H9 (cell line): ENCODE measurements around the gene TBL3. TPM values are rescaled to one million over a fixed set of nuclear protein-coding genes. Genes with fewer than 3 reads are reported as not detected.
A peak's percentile ranks its signal among the peaks of the same experiment; 100 is the strongest.

Experiments used
- DNase-seq: peaks from one replicate; pipeline ENCODE4 v3.0.0-alpha.2; 2017
- H2AFZ ChIP-seq: one replicate; pipeline ENCODE4 v1.6.1; 2013; ENCODE audit warnings: mild to moderate bottlenecking, low read length, control low read depth, moderate library complexity
- H2AK5ac ChIP-seq: 2 replicates; pipeline ENCODE4 v1.6.1; 2013; ENCODE audit warnings: low read length, control low read depth, mixed read lengths; ENCODE audit not compliant: insufficient read length
- H2BK120ac ChIP-seq: one replicate; pipeline ENCODE4 v1.6.1; 2013; ENCODE audit warnings: low read depth, mild to moderate bottlenecking, low read length, control low read depth, inconsistent platforms; ENCODE audit not compliant: poor library complexity, severe bottlenecking
- H2BK12ac ChIP-seq: 2 replicates; pipeline ENCODE4 v1.6.1; 2013; ENCODE audit warnings: low read length, control low read depth, mixed read lengths, low read depth; ENCODE audit not compliant: insufficient read length
- H2BK15ac ChIP-seq: 2 replicates; pipeline ENCODE4 v1.6.1; 2013; ENCODE audit warnings: low read depth, low read length, control low read depth
- H2BK20ac ChIP-seq: one replicate; pipeline ENCODE4 v1.6.1; 2013; ENCODE audit warnings: low read depth, mild to moderate bottlenecking, low read length, control low read depth, inconsistent platforms; ENCODE audit not compliant: poor library complexity, severe bottlenecking
- H2BK5ac ChIP-seq: 2 replicates; pipeline ENCODE4 v1.6.1; 2013; ENCODE audit warnings: low read length, control low read depth, mixed read lengths; ENCODE audit not compliant: insufficient read length
- H3K14ac ChIP-seq: 2 replicates; pipeline ENCODE4 v1.6.1; 2013; ENCODE audit warnings: low read length, control low read depth; ENCODE audit not compliant: insufficient read depth
- H3K18ac ChIP-seq: 2 replicates; pipeline ENCODE4 v1.6.1; 2013; ENCODE audit warnings: low read depth, mild to moderate bottlenecking, mixed read lengths, low read length, control low read depth; ENCODE audit not compliant: insufficient read length
- H3K23ac ChIP-seq: 2 replicates; pipeline ENCODE4 v1.6.1; 2013; ENCODE audit warnings: low read length, control low read depth, mixed read lengths, low read depth; ENCODE audit not compliant: insufficient read length
- H3K23me2 ChIP-seq: 2 replicates; pipeline ENCODE4 v1.6.1; 2013; ENCODE audit warnings: low read depth, mild to moderate bottlenecking, mixed read lengths, low read length, control low read depth; ENCODE audit not compliant: insufficient read length, poor library complexity, severe bottlenecking
- H3K27ac ChIP-seq: 2 replicates; pipeline ENCODE4 v1.5.1; 2013; ENCODE audit warnings: low read length, control low read depth, mixed read lengths, low read depth; ENCODE audit not compliant: insufficient read length
- H3K27me3 ChIP-seq: 2 replicates; pipeline ENCODE4 v1.6.1; 2013; ENCODE audit warnings: low read length, control low read depth, inconsistent platforms; ENCODE audit not compliant: insufficient read depth
- H3K4ac ChIP-seq: 2 replicates; pipeline ENCODE4 v1.6.1; 2013; ENCODE audit warnings: low read depth, mild to moderate bottlenecking, control low read depth, inconsistent platforms, low read length, moderate library complexity
- H3K4me1 ChIP-seq: 2 replicates; pipeline ENCODE4 v1.6.1; 2013; ENCODE audit warnings: low read length, control low read depth, inconsistent platforms; ENCODE audit not compliant: insufficient read depth
- H3K4me2 ChIP-seq: 2 replicates; pipeline ENCODE4 v1.6.1; 2013; ENCODE audit warnings: low read length, control low read depth, mixed read lengths; ENCODE audit not compliant: insufficient read length, insufficient read depth
- H3K56ac ChIP-seq: 2 replicates; pipeline ENCODE4 v1.6.1; 2013; ENCODE audit warnings: low read depth, mild to moderate bottlenecking, mixed read lengths, low read length, control low read depth; ENCODE audit not compliant: insufficient read length
- H3K79me1 ChIP-seq: 2 replicates; pipeline ENCODE4 v1.6.1; 2013; ENCODE audit warnings: low read depth, mild to moderate bottlenecking, moderate library complexity, low read length, control low read depth, inconsistent platforms; ENCODE audit not compliant: insufficient read depth, poor library complexity, severe bottlenecking
- H3K79me2 ChIP-seq: 2 replicates; pipeline ENCODE4 v1.6.1; 2013; ENCODE audit warnings: low read length, control low read depth, inconsistent platforms; ENCODE audit not compliant: insufficient read depth
- H3K9ac ChIP-seq: 2 replicates; pipeline ENCODE4 v1.6.1; 2013; ENCODE audit warnings: low read length, control low read depth, mixed read lengths; ENCODE audit not compliant: insufficient read length; ENCODE audit errors: extremely low read depth
- H3K9me3 ChIP-seq: one replicate; pipeline ENCODE4 v1.6.1; 2013; ENCODE audit warnings: low read depth, low read length, inconsistent platforms; ENCODE audit not compliant: control insufficient read depth
- H3T11ph ChIP-seq: one replicate; pipeline ENCODE4 v1.6.1; 2013; ENCODE audit warnings: mild to moderate bottlenecking, low read length, control low read depth, inconsistent platforms
- H4K20me1 ChIP-seq: one replicate; pipeline ENCODE4 v1.6.1; 2013; ENCODE audit not compliant: control insufficient read depth, insufficient read length, insufficient read depth
- H4K5ac ChIP-seq: 2 replicates; pipeline ENCODE4 v1.6.1; 2013; ENCODE audit warnings: low read depth, mild to moderate bottlenecking, mixed read lengths, low read length, control low read depth; ENCODE audit not compliant: insufficient read length
- H4K8ac ChIP-seq: replicated peaks from 2 replicates; pipeline ENCODE4 v1.6.1; 2013; ENCODE audit warnings: low read length, control low read depth, mixed read lengths, low read depth; ENCODE audit not compliant: insufficient read length
- H4K91ac ChIP-seq: 2 replicates; pipeline ENCODE4 v1.6.1; 2013; ENCODE audit warnings: low read depth, mild to moderate bottlenecking, moderate library complexity, mixed read lengths, low read length, control low read depth; ENCODE audit not compliant: insufficient read length
- H3K27ac Mint-ChIP-seq, 3 experiments: 2 replicates in 2 of 3; 3 replicates in 1 of 3; pipeline ENCODE4 v1.8.0; 2020 to 2021; ENCODE audit warnings: mixed read lengths in 3 of 3, mild to moderate bottlenecking in 1 of 3, moderate library complexity in 1 of 3
- H3K27me3 Mint-ChIP-seq: 2 replicates; pipeline ENCODE4 v1.8.0; 2021; ENCODE audit warnings: low read depth, mild to moderate bottlenecking, moderate library complexity, mixed read lengths
- H3K36me3 Mint-ChIP-seq, 3 experiments: 2 replicates in 2 of 3; 3 replicates in 1 of 3; pipeline ENCODE4 v1.8.0; 2020 to 2021; ENCODE audit warnings: low read depth in 3 of 3, mixed read lengths in 3 of 3; ENCODE audit not compliant: insufficient read depth in 1 of 3
- H3K4me1 Mint-ChIP-seq, 2 experiments: 2 replicates each; pipeline ENCODE4 v1.8.0; 2020; ENCODE audit warnings: mixed read lengths in 2 of 2
- H3K4me3 Mint-ChIP-seq, 2 experiments: 2 replicates in 1 of 2; 3 replicates in 1 of 2; pipeline ENCODE4 v1.8.0; 2020 to 2021; ENCODE audit warnings: mild to moderate bottlenecking in 2 of 2, mixed read lengths in 2 of 2, moderate library complexity in 1 of 2
- H3K9me3 Mint-ChIP-seq, 2 experiments: 2 replicates in 1 of 2; 3 replicates in 1 of 2; pipeline ENCODE4 v1.8.0; 2020; ENCODE audit warnings: mild to moderate bottlenecking in 2 of 2, mixed read lengths in 2 of 2, moderate library complexity in 1 of 2
- WGBS: extraction: QIAGEN DNeasy Blood & Tissue Kit; methylation state at CpG from one replicate; pipeline ENCODE4 v1.1.7; 2013; ENCODE audit warnings: missing lambda C conversion rate, low lambda C conversion rate, mixed read lengths; ENCODE audit not compliant: insufficient read length; ENCODE audit errors: extremely low coverage; 5-methylcytosine and 5-hydroxymethylcytosine counted together
- total RNA-seq: library from RNA; stranded (reverse); gene quantifications from 2 replicates; pipeline ENCODE4 v1.2.1, GENCODE V29; 2021
- TF ChIP-seq, protein P1 (sequence below): fragments of 200-600 bp; sonication (generic); conservative IDR thresholded peaks from 3 replicates; pipeline ENCODE4 v1.8.0; 2021; ENCODE audit warnings: antibody characterized with exemption, mild to moderate bottlenecking

Gene TBL3
- total RNA-seq, 1 experiment from 2014 or later, result 54.0 TPM

DNA sequence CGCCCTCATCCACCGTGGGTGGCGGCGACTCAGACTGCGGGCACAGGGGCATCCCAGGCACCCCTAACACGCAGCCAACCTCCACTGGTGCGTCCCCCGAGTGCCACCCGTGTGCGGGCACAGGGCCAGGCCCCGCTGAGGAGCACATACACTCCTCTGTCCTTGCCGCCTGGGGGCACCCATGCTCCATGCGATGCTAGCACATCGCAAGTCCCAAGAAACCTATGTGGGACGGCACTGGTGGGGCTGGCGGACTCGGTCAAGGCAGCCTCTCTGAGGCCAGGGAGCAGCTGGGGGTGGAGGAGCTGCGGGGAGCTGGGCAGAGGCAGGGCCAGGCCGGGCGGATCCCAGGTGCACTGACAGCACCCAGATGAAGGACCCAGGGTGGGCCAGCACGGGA lies 33.8 kb downstream of the TBL3 start:
- Histone ChIP-seq H2AK5ac (no peak overlapping the region), H2BK120ac (no peak overlapping the region), H3K79me2 (peaks cover 26% of the 10 kb centered on the region; the same call in 1 of the 2 replicates), H3K4me2 (no peak overlapping the region), H3K23ac (no peak overlapping the region), H3K14ac (no peak overlapping the region), H3K4ac (no peak overlapping the region), H2BK15ac (no peak overlapping the region), H4K91ac (no peak overlapping the region), H3K23me2 (peaks cover 11% of the 10 kb centered on the region), H3K79me1 (peaks cover 24% of the 10 kb centered on the region), H2BK12ac (no peak overlapping the region), H3K56ac (no peak overlapping the region), H4K8ac (no peak overlapping the region), H3K9me3 (no peaks in the 10 kb centered on the region), H3K27ac (no peak overlapping the region), H2BK20ac (no peak overlapping the region), H4K5ac (no peak overlapping the region), H2AFZ (no peak overlapping the region), H3T11ph (no peak overlapping the region), H4K20me1 (no peaks in the 10 kb centered on the region), H3K9ac (no peak overlapping the region), H3K18ac (no peak overlapping the region), H3K27me3 (no peaks in the 10 kb centered on the region), H3K4me1 (peaks cover 6% of the 10 kb centered on the region; the same call in 1 of the 2 replicates), H2BK5ac (no peak overlapping the region)
- no peaks in the 10 kb centered on the region; the same call in 1 of the 2 replicates for H3K27me3 Mint-ChIP-seq
- peaks cover 18 to 33% (median 31%) of the 10 kb centered on the region in 3 experiments for H3K36me3 Mint-ChIP-seq
- TF ChIP-seq, protein P1, sequence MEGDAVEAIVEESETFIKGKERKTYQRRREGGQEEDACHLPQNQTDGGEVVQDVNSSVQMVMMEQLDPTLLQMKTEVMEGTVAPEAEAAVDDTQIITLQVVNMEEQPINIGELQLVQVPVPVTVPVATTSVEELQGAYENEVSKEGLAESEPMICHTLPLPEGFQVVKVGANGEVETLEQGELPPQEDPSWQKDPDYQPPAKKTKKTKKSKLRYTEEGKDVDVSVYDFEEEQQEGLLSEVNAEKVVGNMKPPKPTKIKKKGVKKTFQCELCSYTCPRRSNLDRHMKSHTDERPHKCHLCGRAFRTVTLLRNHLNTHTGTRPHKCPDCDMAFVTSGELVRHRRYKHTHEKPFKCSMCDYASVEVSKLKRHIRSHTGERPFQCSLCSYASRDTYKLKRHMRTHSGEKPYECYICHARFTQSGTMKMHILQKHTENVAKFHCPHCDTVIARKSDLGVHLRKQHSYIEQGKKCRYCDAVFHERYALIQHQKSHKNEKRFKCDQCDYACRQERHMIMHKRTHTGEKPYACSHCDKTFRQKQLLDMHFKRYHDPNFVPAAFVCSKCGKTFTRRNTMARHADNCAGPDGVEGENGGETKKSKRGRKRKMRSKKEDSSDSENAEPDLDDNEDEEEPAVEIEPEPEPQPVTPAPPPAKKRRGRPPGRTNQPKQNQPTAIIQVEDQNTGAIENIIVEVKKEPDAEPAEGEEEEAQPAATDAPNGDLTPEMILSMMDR, result peak; percentile 44
- peak overlapping the region in 1 of 2 experiments; percentile 48; a peak in 1 of 5 replicates for H3K4me3 Mint-ChIP-seq
- peaks cover 22 to 36% of the 10 kb centered on the region in 2 experiments for H3K4me1 Mint-ChIP-seq
- H3K9me3 Mint-ChIP-seq, result no peaks in the 10 kb centered on the region; a peak in 1 of 5 replicates
- no peak overlapping the region; a peak in 1 of 7 replicates for H3K27ac Mint-ChIP-seq
- no CpG with 5 or more reads among the region's 21 CpGs for WGBS
- DNase-seq, result peak; percentile 70
